K562 (cell line): Measurements from ENCODE around the gene RYR3. TPM values are rescaled to one million over a fixed set of nuclear protein-coding genes. Genes with fewer than 3 reads are reported as not detected.

Experiments used
- ATAC-seq: fragments of 200-7000 bp; cut with Tn5 transposase; 3 replicates; pipeline ENCODE4 v1.9.1; 2020; ENCODE audit warnings: moderate library complexity
- BruUV-seq: library from RNA; stranded (reverse); fragments of 400-500 nt; replicated peaks from 2 replicates; lab custom pipeline; 2021; lab: Mats Ljungman, UMichigan
- CTCF ChIA-PET: fragments of 300-600 bp; formaldehyde crosslinking; extraction: SDS; loops from one replicate; lab custom pipeline; 2021; ENCODE audit warnings: low intra/inter-chr PET ratio; lab: Yijun Ruan, JAX
- POLR2A ChIA-PET: fragments of 300-600, 350-650 bp; sonication (Branson Sonifier 250); formaldehyde crosslinking; extraction: SDS; loops from one replicate; lab custom pipeline; 2021; ENCODE audit warnings: antibody characterized with exemption, inconsistent platforms; lab: Yijun Ruan, JAX
- DNase-seq, 4 experiments: peaks; one replicate each; pipeline versions ENCODE4 v3.0.0 to v3.0.0-alpha.2; 2011 to 2018; ENCODE audit warnings: low spot score in 3 of 4, mixed read lengths in 3 of 4; ENCODE audit errors: extremely low read depth in 1 of 4
- FAIRE-seq: peaks from 2 replicates; lab custom pipeline; 2011; peaks lifted over from hg19 to GRCh38; lab: Jason Lieb, UNC
- H2AFZ ChIP-seq: 2 replicates; pipeline ENCODE4 v1.6.0; 2011; ENCODE audit warnings: low read depth, low read length, control low read depth, inconsistent platforms
- H3K27ac ChIP-seq: fragments of 200-600 bp; 3 replicates; pipeline ENCODE4 v1.8.0; 2011; ENCODE audit warnings: low read depth, mild to moderate bottlenecking, control low read depth, inconsistent platforms, low read length, moderate library complexity, mixed read lengths; ENCODE audit errors: extremely low read depth
- H3K27me3 ChIP-seq, 2 experiments: fragments of 300-600 bp in 1 of 2; 2 replicates in 1 of 2; 3 replicates in 1 of 2; pipeline versions ENCODE4 v1.6.0 to v1.8.0; 2011; ENCODE audit warnings: inconsistent platforms in 2 of 2, low read length in 2 of 2, mild to moderate bottlenecking in 1 of 2, mixed read lengths in 1 of 2, moderate library complexity in 1 of 2; ENCODE audit not compliant: control insufficient read depth in 2 of 2, insufficient read depth in 2 of 2
- H3K36me3 ChIP-seq: fragments of 300-600 bp; 3 replicates; pipeline ENCODE4 v1.8.0; 2011; ENCODE audit warnings: mild to moderate bottlenecking, low read length, inconsistent platforms; ENCODE audit not compliant: control insufficient read depth, insufficient read depth
- H3K4me1 ChIP-seq, 2 experiments: fragments of 200-600 bp in 1 of 2; replicated peaks in 1 of 2; 2 replicates in 1 of 2; 3 replicates in 1 of 2; pipeline versions ENCODE4 v1.5.1 to v1.8.0; 2011; ENCODE audit warnings: inconsistent platforms in 2 of 2, low read length in 2 of 2, mild to moderate bottlenecking in 1 of 2, mixed read lengths in 1 of 2, moderate library complexity in 1 of 2; ENCODE audit not compliant: control insufficient read depth in 2 of 2, insufficient read depth in 2 of 2
- H3K4me2 ChIP-seq: 2 replicates; pipeline ENCODE4 v1.6.1; 2011; ENCODE audit warnings: low read length, control low read depth, inconsistent platforms, mixed read lengths; ENCODE audit not compliant: insufficient read depth
- H3K4me3 ChIP-seq: fragments of 200-600 bp; sonication (generic), shearing (Covaris generic); 2 replicates; pipeline ENCODE4 v1.5.1; 2016; ENCODE audit warnings: control low read depth, inconsistent platforms
- H3K79me2 ChIP-seq: fragments of 200-600 bp; 3 replicates; pipeline ENCODE4 v1.8.0; 2011; ENCODE audit warnings: low read length, inconsistent platforms; ENCODE audit not compliant: control insufficient read depth, insufficient read depth
- H3K9ac ChIP-seq, 2 experiments: 2 replicates each; pipeline versions ENCODE4 v1.6.0 to v1.6.1; 2011; ENCODE audit warnings: low read depth in 2 of 2, low read length in 2 of 2, control low read depth in 1 of 2, inconsistent platforms in 1 of 2, mild to moderate bottlenecking in 1 of 2, mixed read lengths in 1 of 2; ENCODE audit not compliant: insufficient read depth in 1 of 2
- H3K9me1 ChIP-seq: one replicate; pipeline ENCODE4 v1.6.0; 2011; ENCODE audit warnings: inconsistent platforms, mild to moderate bottlenecking, low read length, moderate library complexity; ENCODE audit not compliant: control insufficient read depth, insufficient read depth
- H3K9me3 ChIP-seq: replicated peaks from 2 replicates; pipeline ENCODE4 v1.5.1; 2011; ENCODE audit warnings: low read depth, low read length, inconsistent platforms; ENCODE audit not compliant: control insufficient read depth, insufficient read depth
- H4K20me1 ChIP-seq: replicated peaks from 2 replicates; pipeline ENCODE4 v1.6.1; 2011; ENCODE audit warnings: low read length, inconsistent platforms, mixed read lengths; ENCODE audit not compliant: control insufficient read depth, insufficient read depth
- CBX3 ChIP-seq, 2 experiments: IDR thresholded peaks; 1 replicate in 1 of 2; 2 replicates in 1 of 2; pipeline ENCODE4 v1.6.1; 2012; ENCODE audit warnings: inconsistent platforms in 2 of 2, low read length in 2 of 2, borderline replicate concordance in 1 of 2, control low read depth in 1 of 2
- DIDO1 ChIP-seq: fragments of 450-650 bp; IDR thresholded peaks from 2 replicates; pipeline ENCODE4 v1.6.1; 2016; ENCODE audit warnings: low read depth, missing biosample characterization, missing genetic modification characterization
- FOXP1 ChIP-seq: sonication (generic); formaldehyde crosslinking; IDR thresholded peaks from 2 replicates; pipeline ENCODE4 v1.8.0; 2022; ENCODE audit warnings: mild to moderate bottlenecking, missing genetic modification reagents
- NFE2L1 ChIP-seq: fragments of 450-650 bp; IDR thresholded peaks from 2 replicates; pipeline ENCODE4 v1.6.1; 2016; ENCODE audit warnings: missing genetic modification characterization, low read depth, mild to moderate bottlenecking, missing compliant biosample characterization, moderate library complexity, borderline replicate concordance
- NFIC ChIP-seq: fragments of 450-650 bp; IDR thresholded peaks from 2 replicates; pipeline ENCODE4 v1.6.1; 2017; ENCODE audit warnings: mild to moderate bottlenecking, inconsistent platforms
- NFIX ChIP-seq: fragments of 250-450 bp; sonication (Bioruptor Pico); IDR thresholded peaks from 2 replicates; pipeline ENCODE4 v1.4.0; 2020; ENCODE audit warnings: low read depth, mild to moderate bottlenecking, moderate library complexity
- U2AF2 ChIP-seq: fragments of 200-400 bp; formaldehyde crosslinking; optimal IDR thresholded peaks from 2 replicates; pipeline ENCODE3; 2017; ENCODE audit warnings: low read depth, mild to moderate bottlenecking, low read length
- YY1 ChIP-seq, 3 experiments: IDR thresholded peaks; 2 replicates each; pipeline ENCODE4 v1.6.1; 2011; ENCODE audit warnings: low read length in 2 of 3, mild to moderate bottlenecking in 2 of 3, moderate library complexity in 2 of 3, borderline replicate concordance in 1 of 3, control low read depth in 1 of 3, low read depth in 1 of 3; ENCODE audit not compliant: insufficient read depth in 3 of 3, insufficient replicate concordance in 2 of 3, control insufficient read depth in 1 of 3, insufficient read length in 1 of 3; ENCODE audit errors: extremely low read depth in 1 of 3
- ZEB2 ChIP-seq: fragments of 450-650 bp; IDR thresholded peaks from 2 replicates; pipeline ENCODE4 v1.6.1; 2016
- WGBS: fragments of 100-300 bp; shearing (Covaris generic); methylation state at CpG from one replicate; pipeline ENCODE4 v1.1.6; 2016; ENCODE audit warnings: low coverage, mixed read lengths; ENCODE audit not compliant: insufficient coverage; ENCODE audit errors: missing lambda C conversion rate; 5-methylcytosine and 5-hydroxymethylcytosine counted together
- in situ Hi-C: fragments of 300-500 bp; cut with MboI; formaldehyde crosslinking; loops from 4 replicates; pipeline ENCODE4 v1.15.0; 2018; ENCODE audit warnings: inconsistent platforms, mixed read lengths
- intact Hi-C: fragments of 100-400 bp; cut with micrococcal nuclease; formaldehyde crosslinking; loops from 2 replicates; pipeline ENCODE4 v1.14.2; 2022
- polyA plus RNA-seq, 8 experiments: library from polyadenylated mRNA; depleted of rRNA in 4 of 8; stranded (reverse) in 5 of 8; unstranded in 3 of 8; fragments of >200 nt; fragmentation: Nextera tagmentation in 2 of 8; fragmentation: Illumina TruSeq in 1 of 8; extraction: Ambion mirVana in 2 of 8; extraction: Trizol in 1 of 8; gene quantifications; 2 replicates each; pipeline versions ENCODE4 v1.2.1 to v1.2.3, GENCODE V29; 2011 to 2014; ENCODE audit warnings: inconsistent platforms in 1 of 8, missing spikeins in 1 of 8
- total RNA-seq, 7 experiments: library from RNA; depleted of rRNA in 6 of 7; stranded (reverse); fragments of >200 nt in 6 of 7; fragmentation: Illumina TruSeq in 2 of 7; extraction: Trizol in 2 of 7; gene quantifications; 2 replicates each; pipeline versions ENCODE4 v1.2.1 to v1.2.3, GENCODE V29; 2011 to 2021; ENCODE audit warnings: low replicate concordance in 1 of 7
- TF ChIP-seq, protein P1 (sequence below): fragments of 450-650 bp; formaldehyde crosslinking; IDR thresholded peaks from 2 replicates; pipeline ENCODE4 v1.4.0; 2020; ENCODE audit warnings: mild to moderate bottlenecking, moderate library complexity

Gene RYR3
- total and polyA plus RNA-seq, 9 of the 15 experiments (the other 6 are each of a cell fraction or from before 2014, with no cell fraction given) = 0.04 TPM; not detected in 8

DNA sequence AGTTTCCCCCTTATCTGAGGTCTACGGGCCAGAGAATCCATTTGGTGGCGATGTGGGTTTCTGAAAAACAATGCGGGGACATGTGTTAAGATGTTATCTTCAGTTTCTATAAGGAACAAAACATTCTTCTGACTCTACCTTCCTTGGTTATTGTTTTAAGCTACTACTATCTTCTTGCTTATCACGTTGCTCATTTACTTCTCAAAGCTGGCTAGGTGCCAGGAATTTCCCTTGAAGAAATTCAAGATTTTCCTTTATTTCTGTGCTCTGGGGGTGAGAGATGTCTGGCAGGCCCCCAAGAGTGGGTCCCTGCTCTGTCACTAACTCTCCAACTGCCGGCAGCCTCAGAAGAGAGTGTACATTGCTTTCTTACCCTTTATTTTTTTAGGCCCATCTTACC is 119.8 kb downstream of the RYR3 start:
- Histone ChIP-seq H3K36me3 (no peaks in the 10 kb centered on the region), H4K20me1 (no peaks in the 10 kb centered on the region), H2AFZ (no peak overlapping the region), H3K4me2 (no peak overlapping the region), H3K4me1 (no peaks in the 10 kb centered on the region), H3K79me2 (no peaks in the 10 kb centered on the region), H3K9ac (no peak overlapping the region), H3K9me3 (no peaks in the 10 kb centered on the region), H3K9me1 (no peaks in the 10 kb centered on the region), H3K4me3 (no peak overlapping the region), H3K27ac (no peak overlapping the region), H3K27me3 (no peaks in the 10 kb centered on the region; a peak in 1 of 5 replicates)
- ATAC-seq = no peak
- 4% methylated on average over 5 of the region's 5 CpGs for WGBS
- DNase-seq = no peak
- in situ Hi-C loops (no loop called here), intact Hi-C loops (no loop called here)
- no TSS peak for BruUV-seq
- no peak for TF ChIP-seq U2AF2
- TF ChIP-seq NFIC = peak; percentile 78
- peak; percentile 62 for TF ChIP-seq NFIX
- CTCF ChIA-PET = no interaction called here
- POLR2A ChIA-PET = interaction anchor here (0.7 kb wide), 1 partner anchor 16 kb away, joined by 3 read pairs; no protein-coding TSS in a partner anchor
- no peak for FAIRE-seq

DNA sequence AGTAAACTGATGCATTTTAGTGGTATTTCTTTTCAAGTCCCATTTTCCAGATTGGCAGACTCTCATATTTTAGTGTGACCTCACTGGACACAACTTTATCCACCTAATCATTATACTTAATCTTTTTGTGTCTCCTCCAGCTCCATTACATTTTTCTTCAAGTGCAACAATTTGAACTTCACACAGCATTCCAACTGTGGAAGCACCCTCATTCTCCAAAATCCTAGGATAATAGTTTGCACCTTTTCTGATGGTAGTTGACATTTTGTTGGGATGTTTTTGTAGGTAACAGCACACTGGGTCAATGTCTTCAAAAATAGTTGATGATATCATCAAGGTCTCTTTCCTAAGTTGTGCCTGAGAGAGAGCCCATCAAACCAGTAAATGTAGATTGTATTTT is 123.1 kb downstream of the RYR3 start:
- Histone ChIP-seq H3K9me1 (no peaks in the 10 kb centered on the region), H3K4me1 (no peaks in the 10 kb centered on the region), H3K27ac (no peak overlapping the region), H3K27me3 (no peaks in the 10 kb centered on the region; a peak in 1 of 5 replicates), H4K20me1 (no peaks in the 10 kb centered on the region), H3K79me2 (no peaks in the 10 kb centered on the region), H3K36me3 (no peaks in the 10 kb centered on the region), H3K4me3 (no peak overlapping the region), H3K4me2 (no peak overlapping the region), H3K9me3 (no peaks in the 10 kb centered on the region), H3K9ac (no peak overlapping the region), H2AFZ (no peak overlapping the region)
- ATAC-seq (no peak), FAIRE-seq (no peak), DNase-seq (no peak)
- intact Hi-C loops (no loop called here), in situ Hi-C loops (no loop called here)
- ChIA-PET POLR2A (no interaction called here), CTCF (no interaction called here)
- BruUV-seq = no TSS peak
- TF ChIP-seq, protein P1, sequence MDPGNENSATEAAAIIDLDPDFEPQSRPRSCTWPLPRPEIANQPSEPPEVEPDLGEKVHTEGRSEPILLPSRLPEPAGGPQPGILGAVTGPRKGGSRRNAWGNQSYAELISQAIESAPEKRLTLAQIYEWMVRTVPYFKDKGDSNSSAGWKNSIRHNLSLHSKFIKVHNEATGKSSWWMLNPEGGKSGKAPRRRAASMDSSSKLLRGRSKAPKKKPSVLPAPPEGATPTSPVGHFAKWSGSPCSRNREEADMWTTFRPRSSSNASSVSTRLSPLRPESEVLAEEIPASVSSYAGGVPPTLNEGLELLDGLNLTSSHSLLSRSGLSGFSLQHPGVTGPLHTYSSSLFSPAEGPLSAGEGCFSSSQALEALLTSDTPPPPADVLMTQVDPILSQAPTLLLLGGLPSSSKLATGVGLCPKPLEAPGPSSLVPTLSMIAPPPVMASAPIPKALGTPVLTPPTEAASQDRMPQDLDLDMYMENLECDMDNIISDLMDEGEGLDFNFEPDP = no peak
- TF ChIP-seq CBX3 (IDR thresholded peaks at IDR 0.05; ENCODE audit: borderline replicate concordance in 1 of 2, low read length in 2 of 2) = no peak
- TF ChIP-seq DIDO1 (tag) = no peak
- TF ChIP-seq NFE2L1 (tag) = no peak
- no peak for TF ChIP-seq FOXP1 (CRISPR knock-in tag)
- no peak for TF ChIP-seq ZEB2
- TF ChIP-seq YY1 (IDR thresholded peaks at IDR 0.05; ENCODE audit: borderline replicate concordance in 1 of 3, control insufficient read depth in 1 of 3, extremely low read depth in 1 of 3, insufficient read depth in 3 of 3, insufficient read length in 1 of 3, insufficient replicate concordance in 2 of 3, low read depth in 1 of 3, low read length in 2 of 3) = no peak
